T47D (cell line): ENCODE measurements around the gene GINS1.
"Not testable (repeated sequence)": the region's sequence is repeated elsewhere in the genome, so short reads cannot be mapped to it uniquely, and the experiment has no call there.

ENCODE experiments used
- DNase-seq, 2 experiments: peaks; one replicate each; pipeline versions ENCODE4 v3.0.0 to v3.0.0-alpha.2; 2011 to 2012; ENCODE audit warnings: low read depth in 1 of 2, low spot score in 1 of 2
- JUND ChIP-seq: IDR thresholded peaks from 2 replicates; pipeline ENCODE4 v1.6.1; 2012; ENCODE audit warnings: low read depth
- in situ Hi-C: cut with HindIII; loops from 2 replicates; pipeline ENCODE4 v1.10.0; 2016; ENCODE audit warnings: low sequenced_read_pairs, low pct_unique_long_range_greater_than_20kb

GINS1 gene

GRCh38 chr20:25397821-25398220, 9.7 kb upstream of the GINS1 start:
- no peak for TF ChIP-seq JUND
- in situ Hi-C loops = no loop called here
- DNase-seq = peak in 1 of 2 experiments; percentile 72

- in situ Hi-C loops = no loop called here
- peak in 1 of 2 experiments; percentile 29 for DNase-seq
- no peak for TF ChIP-seq JUND
Observed at GRCh38 chr20:25398376-25399036, 9.0 kb upstream of the GINS1 start.

DNA sequence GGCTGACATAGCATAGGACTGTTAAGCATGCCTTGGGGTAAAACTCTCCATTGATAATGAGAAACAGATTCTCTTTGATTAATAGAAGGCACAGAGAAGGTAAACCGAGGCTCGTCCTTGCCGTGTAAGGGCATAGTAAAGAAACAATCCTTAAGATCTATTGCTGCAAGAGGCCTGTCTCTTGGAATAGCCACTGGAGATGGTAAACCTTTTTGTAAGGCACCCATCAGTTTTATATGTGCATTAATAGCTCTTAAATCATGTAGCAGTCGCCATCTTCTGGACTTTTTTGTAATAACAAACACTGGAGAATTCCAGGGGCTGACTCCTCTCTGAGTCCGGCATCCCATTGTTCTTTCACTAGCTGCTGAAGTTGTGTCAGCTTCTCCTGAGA, 8.4 kb upstream of the GINS1 start:
- DNase-seq = peak; percentile 33 to 86
- TF ChIP-seq JUND = no peak
- in situ Hi-C loops = no loop called here

DNA sequence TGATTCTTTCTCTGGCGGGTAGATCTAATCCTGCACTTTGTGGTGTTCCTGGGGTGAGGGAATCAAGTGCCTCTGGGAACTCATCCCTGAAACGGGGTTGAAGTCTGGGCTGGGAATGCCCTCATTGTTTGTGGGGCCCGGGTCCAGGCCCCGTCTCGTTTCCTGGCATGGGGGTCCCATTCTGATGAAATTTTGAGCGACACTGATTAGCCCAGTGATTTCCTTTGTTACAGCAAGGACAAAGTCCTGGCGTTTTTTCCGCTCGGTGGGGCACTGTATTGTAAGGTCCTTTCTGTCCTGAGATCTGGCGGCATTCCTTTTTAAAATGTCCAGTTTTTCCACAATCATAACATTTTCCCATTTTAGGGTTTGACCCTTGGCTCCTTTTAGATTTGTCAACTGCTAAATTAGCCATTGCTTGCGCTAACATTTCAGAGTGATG, 7.2 kb upstream of the GINS1 start:
- in situ Hi-C loops, DNase-seq: not testable (repeated sequence)

DNA sequence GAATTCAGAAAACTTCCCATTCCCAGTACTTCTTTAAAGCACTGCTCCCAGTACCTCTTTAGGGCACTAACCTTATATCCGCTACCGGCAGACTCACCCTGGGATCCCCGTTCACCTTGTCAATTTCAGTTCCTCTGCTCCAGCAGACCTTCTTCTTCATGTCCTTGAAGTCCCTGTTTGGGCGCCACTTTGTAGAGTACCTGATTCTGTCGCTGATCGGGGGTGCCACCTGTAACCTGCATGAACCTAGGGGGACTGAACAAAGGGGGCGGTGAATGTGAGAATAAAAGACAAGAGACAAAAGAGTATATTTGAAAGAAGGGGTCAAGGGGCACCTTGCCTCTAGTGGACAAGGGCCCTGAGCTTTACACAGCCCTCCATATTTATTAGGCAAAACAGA, 4.9 kb upstream of the GINS1 start:
- no peak for DNase-seq
- in situ Hi-C loops = no loop called here
- TF ChIP-seq JUND = no peak

DNA sequence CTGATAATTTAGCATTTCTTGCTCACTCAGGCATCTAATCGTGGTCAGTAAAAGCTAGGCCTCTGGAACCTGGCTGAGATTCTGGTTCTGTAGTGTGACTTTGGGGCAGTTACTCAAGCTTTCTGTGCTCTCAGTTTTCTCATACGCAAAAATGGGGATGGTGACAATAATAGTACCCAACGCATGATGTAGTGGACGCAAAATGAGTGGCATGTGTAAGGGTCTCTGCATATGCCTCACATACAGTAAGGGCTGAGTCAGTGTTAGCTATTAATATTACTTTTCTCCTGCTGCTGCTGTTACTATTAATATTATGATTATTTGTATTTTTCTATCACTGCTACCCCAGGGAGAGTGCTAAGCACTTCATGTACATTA, 686 bp downstream of the GINS1 start:
- in situ Hi-C loops = no loop called here
- no peak for TF ChIP-seq JUND
- no peak for DNase-seq

DNA sequence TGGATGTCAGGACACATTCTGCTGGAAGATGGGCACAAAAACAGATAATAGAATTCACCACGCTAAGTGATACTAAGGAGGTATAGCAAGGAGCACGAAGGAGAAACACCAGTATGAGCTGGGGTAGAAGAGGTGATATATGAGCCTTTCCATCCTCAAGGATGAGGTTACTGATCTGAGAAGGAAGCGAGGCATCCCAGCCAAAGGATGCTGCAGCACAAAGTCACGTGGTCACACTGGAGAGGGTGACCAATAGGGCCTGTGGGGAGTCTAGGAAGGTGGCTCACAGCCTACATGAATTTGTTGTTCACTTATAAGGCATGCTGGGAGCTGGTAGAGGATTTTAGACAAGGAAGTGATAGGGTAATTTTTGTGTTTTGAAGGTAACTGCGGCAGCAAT, 1.4 kb downstream of the GINS1 start:
- in situ Hi-C loops = no loop called here
- DNase-seq = no peak
- no peak for TF ChIP-seq JUND

DNA sequence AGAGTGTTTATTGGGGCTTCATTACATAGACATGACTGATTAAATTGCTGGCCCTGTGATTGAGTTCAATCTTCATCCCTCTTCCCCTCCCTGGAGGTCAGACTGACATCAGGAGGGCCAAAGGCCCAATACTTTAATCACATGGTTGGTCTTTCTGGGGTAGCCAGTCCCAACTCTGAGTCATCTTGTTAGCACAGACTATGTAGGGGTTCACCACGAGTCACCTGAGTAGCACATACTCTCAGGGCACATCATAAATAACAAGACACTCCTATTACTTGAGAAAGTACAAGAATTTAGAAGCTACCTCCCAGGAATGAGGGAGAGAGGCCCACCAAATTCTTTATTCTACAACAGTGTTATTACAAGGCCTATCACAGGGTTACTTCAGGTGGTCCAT, 11.3 kb downstream of the GINS1 start:
- no peak for TF ChIP-seq JUND
- in situ Hi-C loops = no loop called here
- DNase-seq = no peak

GRCh38 chr20:25421102-25421501, 13.6 kb downstream of the GINS1 start:
- TF ChIP-seq JUND = no peak
- DNase-seq = no peak
- in situ Hi-C loops = no loop called here

DNA sequence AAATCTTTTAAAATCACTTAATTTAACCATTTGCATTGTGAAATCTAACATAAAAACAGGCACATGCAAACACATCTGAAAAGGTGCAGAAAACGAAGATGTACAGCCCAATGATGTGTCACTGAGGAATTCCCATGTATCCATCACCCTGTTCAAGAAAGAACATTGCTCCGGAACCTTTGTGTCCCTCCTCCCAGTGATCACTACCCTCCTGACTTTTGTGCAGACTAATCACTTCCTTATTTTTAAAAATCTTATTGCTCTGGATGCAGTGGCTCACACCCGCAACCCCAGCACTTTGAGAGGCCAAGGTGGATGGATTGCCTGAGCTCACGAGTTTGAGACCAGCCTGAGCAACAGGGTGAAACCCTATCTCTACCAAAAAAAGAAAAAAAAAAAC, 14.6 kb downstream of the GINS1 start:
- in situ Hi-C loops = no loop called here
- DNase-seq = no peak
- no peak for TF ChIP-seq JUND

- in situ Hi-C loops = no loop called here
- TF ChIP-seq JUND = no peak
- DNase-seq = no peak
Observed at GRCh38 chr20:25424536-25424935, 17.1 kb downstream of the GINS1 start.

DNA sequence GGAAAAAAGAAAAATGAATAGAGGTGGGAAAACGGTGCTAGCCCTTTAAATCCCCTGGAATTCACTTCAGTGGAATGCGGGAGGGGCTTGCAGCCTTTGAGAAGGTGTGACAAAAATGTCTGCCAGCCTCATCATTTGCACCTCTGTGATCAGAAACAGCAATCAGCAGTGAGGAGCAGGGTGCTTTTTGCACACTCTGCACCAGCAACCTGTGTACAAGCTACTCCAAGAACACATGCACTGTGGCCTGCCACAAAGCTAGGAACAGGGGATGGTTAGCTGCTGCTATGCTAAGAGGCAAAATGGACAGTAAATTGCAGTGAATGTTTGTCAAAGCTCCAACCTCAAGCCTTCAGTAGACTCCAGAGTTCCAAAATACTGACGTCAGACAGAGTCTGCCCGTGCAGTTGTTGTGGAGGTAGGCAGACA, 29.7 kb downstream of the GINS1 start:
- peak; percentile 9 to 18 for DNase-seq
- no peak for TF ChIP-seq JUND
- in situ Hi-C loops = no loop called here

DNA sequence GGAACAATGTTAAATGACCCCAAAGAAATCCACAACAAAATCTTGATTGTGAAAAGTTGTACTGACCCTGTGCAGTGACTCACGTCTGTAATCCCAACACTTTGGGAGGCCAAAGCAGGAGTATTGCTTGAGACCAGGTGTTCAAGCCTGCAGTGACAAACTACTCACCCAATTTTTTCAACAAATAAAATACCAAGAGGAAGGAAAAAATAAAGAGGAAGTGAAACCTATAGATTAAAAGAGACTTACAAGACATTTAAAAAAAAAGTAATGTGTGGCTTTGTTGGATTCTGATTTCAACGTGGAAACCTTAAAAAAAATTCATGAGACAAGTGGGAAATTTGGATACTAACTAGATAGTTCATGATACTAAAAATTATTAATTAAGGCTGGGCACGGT, 31.9 kb downstream of the GINS1 start:
- in situ Hi-C loops = no loop called here
- TF ChIP-seq JUND = no peak
- DNase-seq = no peak

- no peak for TF ChIP-seq JUND
- in situ Hi-C loops = no loop called here
- no peak for DNase-seq
Observed at GRCh38 chr20:25444556-25444955, 37.1 kb downstream of the GINS1 start.

DNA sequence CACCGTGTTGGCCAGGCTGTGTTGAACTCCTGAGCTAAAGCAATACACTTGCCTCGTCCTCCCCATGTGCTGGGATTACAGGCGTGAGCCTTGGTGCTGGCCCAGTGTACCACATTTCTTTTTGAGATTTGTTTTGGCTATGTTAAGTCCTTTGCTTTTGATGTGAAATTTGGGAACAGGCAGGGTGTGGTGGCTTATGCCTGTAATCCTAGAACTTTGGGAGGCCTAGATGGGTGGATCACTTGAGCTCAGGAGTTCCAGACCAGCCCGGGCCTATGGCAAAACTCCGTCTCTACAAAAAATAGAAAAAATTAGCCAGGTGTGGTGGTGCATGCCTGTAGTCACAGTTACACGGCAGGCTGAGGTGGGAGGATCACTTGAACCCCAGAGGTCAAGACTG, 40.2 kb downstream of the GINS1 start:
- DNase-seq = no peak
- no peak for TF ChIP-seq JUND
- in situ Hi-C loops = no loop called here
